NCI-H748 treated with DMSO at 0.1 percent for 48 hours (cell line): ENCODE results near the gene HSPD1.
A peak's percentile ranks its signal among the peaks of the same experiment; 100 is the strongest.

Source experiments
- DNase-seq: peaks from one replicate; lab custom pipeline; 2025; lab: John Stamatoyannopoulos, UW

HSPD1 gene

GRCh38 chr2:197499594-197500502, at the start of gene HSPD1, which contains the start of gene HSPE1:
HSPD1 (minus strand) TSS chr2:197499840; CDS start chr2:197498848, 992 bp downstream.
HSPE1 (plus strand) TSS chr2:197500379; CDS start chr2:197500437, 58 bp downstream.
- DNase-seq, result peak; percentile 98

GRCh38 chr2:197548582-197548981, 48.9 kb upstream of the HSPD1 start:
- no peak for DNase-seq

GRCh38 chr2:197547163-197547900, 47.7 kb upstream of the HSPD1 start:
- no peak for DNase-seq

- DNase-seq, result no peak
Observed at GRCh38 chr2:197543206-197543605, 43.6 kb upstream of the HSPD1 start.

GRCh38 chr2:197539734-197540133, 40.1 kb upstream of the HSPD1 start:
- DNase-seq, result no peak

- no peak for DNase-seq
Observed at GRCh38 chr2:197538412-197538811, 38.8 kb upstream of the HSPD1 start.

GRCh38 chr2:197517150-197517549, 17.5 kb upstream of the HSPD1 start:
- DNase-seq, result no peak

- DNase-seq, result peak; percentile 45
Observed at GRCh38 chr2:197516393-197516761, 16.7 kb upstream of the HSPD1 start.

- DNase-seq, result peak; percentile 96
Observed at GRCh38 chr2:197515739-197516392, 16.2 kb upstream of the HSPD1 start, which contains the start of gene MOB4. MOB4 (plus strand) TSS chr2:197516066; CDS start chr2:197516087, 21 bp downstream.

GRCh38 chr2:197515315-197515738, 15.7 kb upstream of the HSPD1 start:
- peak; percentile 78 for DNase-seq

- DNase-seq, result peak; percentile 33
Observed at GRCh38 chr2:197514754-197515153, 15.1 kb upstream of the HSPD1 start.

GRCh38 chr2:197513915-197514314, 14.3 kb upstream of the HSPD1 start:
- DNase-seq, result no peak

- no peak for DNase-seq
Observed at GRCh38 chr2:197506658-197507057, 7.0 kb upstream of the HSPD1 start.

- DNase-seq, result no peak
Observed at GRCh38 chr2:197504512-197504911, 4.9 kb upstream of the HSPD1 start.

- no peak for DNase-seq
Observed at GRCh38 chr2:197504000-197504399, 4.4 kb upstream of the HSPD1 start.

GRCh38 chr2:197502685-197503084, 3.0 kb upstream of the HSPD1 start:
- DNase-seq, result no peak

GRCh38 chr2:197502201-197502600, 2.6 kb upstream of the HSPD1 start:
- no peak for DNase-seq

- no peak for DNase-seq
Observed at GRCh38 chr2:197500503-197501131, 977 bp upstream of the HSPD1 start.

- peak; percentile 42 for DNase-seq
Observed at GRCh38 chr2:197498937-197499593, 575 bp downstream of the HSPD1 start.

GRCh38 chr2:197498235-197498936, 1.3 kb downstream of the HSPD1 start:
- no peak for DNase-seq

GRCh38 chr2:197497326-197497725, 2.3 kb downstream of the HSPD1 start:
- DNase-seq, result no peak
